Adrenal gland (tissue), 12 donors: ENCODE results near the gene SMIM28. TPM values are rescaled to one million over a fixed set of nuclear protein-coding genes. Genes with fewer than 3 reads are reported as not detected.

Source experiments
- DNase-seq, 7 donors: peaks; one replicate each; pipeline ENCODE4 v3.0.0-alpha.2; 2019 to 2020
- H3K27ac ChIP-seq, 5 donors: fragments of 200-600 bp; sonication (generic) in 4 of 5; 1 replicate in 3 of 5; 2 replicates in 2 of 5; pipeline versions ENCODE4 v1.5.1 to v1.8.0; 2016 to 2020; ENCODE audit warnings: mild to moderate bottlenecking in 1 of 5
- H3K27me3 ChIP-seq: fragments of 200-600 bp; 2 replicates; pipeline ENCODE4 v1.8.0; 2021
- H3K36me3 ChIP-seq, 2 donors: fragments of 200-600 bp; replicated peaks in 1 of 2; 1 replicate in 1 of 2; 2 replicates in 1 of 2; pipeline versions ENCODE4 v1.5.1 to v1.8.0; 2018 to 2022
- H3K4me1 ChIP-seq, 2 donors: fragments of 200-600 bp; replicated peaks in 1 of 2; 1 replicate in 1 of 2; 2 replicates in 1 of 2; pipeline versions ENCODE4 v1.5.1 to v1.8.0; 2018 to 2021
- H3K4me3 ChIP-seq, 4 donors: fragments of 200-600 bp; sonication (generic) in 3 of 4; one replicate each; pipeline ENCODE4 v1.5.1; 2016 to 2018
- H3K9me3 ChIP-seq, 3 donors: fragments of 200-600 bp; sonication (generic) in 1 of 3; replicated peaks in 1 of 3; 1 replicate in 2 of 3; 2 replicates in 1 of 3; pipeline versions ENCODE4 v1.5.1 to v1.8.0; 2016 to 2021
- POLR2A ChIP-seq, 2 donors: fragments of 450-650 bp; IDR thresholded peaks; one replicate each; pipeline ENCODE4 v1.6.1; 2017; ENCODE audit warnings: antibody characterized with exemption in 2 of 2, mild to moderate bottlenecking in 2 of 2, moderate library complexity in 1 of 2
- WGBS, 4 donors: extraction: QIAGEN DNeasy Blood & Tissue Kit in 2 of 4; methylation state at CpG; one replicate each; pipeline versions ENCODE4 v1.1.5 to v1.1.7; 2013 to 2017; 5-methylcytosine and 5-hydroxymethylcytosine counted together
- intact Hi-C, 2 donors: fragments of 100-400 bp; cut with DNase I; formaldehyde crosslinking; loops; one replicate each; pipeline versions ENCODE4 v1.14.1 to v1.15.0; 2022 to 2023
- polyA plus RNA-seq, 3 donors: library from polyadenylated mRNA; stranded (reverse); fragments of 200-250 nt in 2 of 3; fragments of 350-450 nt in 1 of 3; fragmentation: Illumina TruSeq in 1 of 3; extraction: RNeasy Lipid Tissue Mini Kit (QIAGEN cat#74804) in 1 of 3; gene quantifications; one replicate each; pipeline ENCODE4 v1.2.3, GENCODE V29; 2013 to 2014
- small RNA-seq, 2 donors: library from RNA; depleted of rRNA; stranded (forward); fragments of <200 nt; gene quantifications; one replicate each; pipeline ENCODE3, GENCODE V24; 2016
- total RNA-seq, 9 donors: library from RNA; depleted of rRNA in 4 of 9; stranded (reverse); fragments of >200 nt in 4 of 9; fragments of 120-200 nt in 1 of 9; fragmentation: NEBNext Ultra II Directional in 1 of 9; extraction: Animal tissue kit (Norgen Biotek cat#: 25700) in 1 of 9; gene quantifications; one replicate each; pipeline versions ENCODE4 v1.1.0 to v1.2.4, GENCODE V29; 2013 to 2023
- TF ChIP-seq, protein P1 (sequence below), 6 experiments: fragments of 450-650 bp in 4 of 6; fragments of 200-600 bp in 2 of 6; sonication (generic) in 1 of 6; IDR thresholded peaks; 1 replicate in 5 of 6; 2 replicates in 1 of 6; pipeline versions ENCODE4 v1.5.1 to v1.8.0; 2016 to 2021; ENCODE audit warnings: antibody characterized with exemption in 6 of 6, mild to moderate bottlenecking in 2 of 6, moderate library complexity in 1 of 6
- donor health status: healthy with polysubstance abuse.
- donor health status: Bipolar disorder and iron deficiency.
- donor health status: DM: yes; HTN: yes; CAD: no.
- donor health status: DM: no; HTN: no; CAD: no.
- donor health status: DM: no; HTN: no; CAD: no.
- donor health status: DM: yes; HTN: yes; CAD: no.

The SMIM28 gene
- total and polyA plus RNA-seq, 12 donors = not detected

DNA sequence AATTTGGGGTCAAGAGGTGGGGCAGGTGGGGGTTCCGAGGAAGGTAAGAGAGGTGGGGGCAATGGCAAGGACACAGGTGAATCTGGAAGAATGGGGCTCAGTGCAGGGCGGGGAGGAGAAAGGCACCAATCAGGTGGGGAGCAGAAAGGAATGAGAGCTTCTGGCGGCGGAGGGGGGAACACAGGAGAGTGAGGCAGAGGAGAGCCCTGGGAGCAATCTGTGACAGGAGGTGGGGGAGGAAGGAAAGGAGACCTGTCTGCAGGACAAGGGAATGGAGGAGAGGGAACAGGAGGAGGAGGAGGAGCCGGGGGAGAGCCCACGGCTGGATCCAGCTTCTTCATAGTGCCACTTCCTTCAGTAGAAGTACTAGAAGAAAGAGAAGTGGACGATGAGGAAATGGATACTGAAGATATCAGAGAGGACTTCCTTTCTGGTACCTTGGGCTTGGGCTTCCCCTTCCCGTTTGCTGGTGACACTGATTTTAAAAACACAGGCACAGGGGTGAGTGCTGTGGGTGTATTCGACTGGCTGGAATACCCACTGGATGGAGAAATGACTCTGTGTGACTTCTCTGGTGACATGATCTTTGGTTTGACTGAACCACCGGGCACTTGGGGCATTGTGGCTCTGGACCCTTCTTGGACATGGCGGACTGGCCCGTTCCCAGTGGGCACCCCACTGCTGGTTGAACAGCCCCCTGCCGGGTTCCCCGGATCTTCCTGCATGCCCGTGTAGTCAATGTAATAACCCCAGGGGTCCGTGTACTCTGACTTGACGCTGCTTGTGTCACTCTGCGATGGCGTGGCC, 53.8 kb downstream of the SMIM28 start:
- peaks cover 0 to 5% of the 10 kb centered on the region in 2 donors for H3K4me1 ChIP-seq
- no peak overlapping the region for H3K27ac ChIP-seq
- TF ChIP-seq, protein P1, sequence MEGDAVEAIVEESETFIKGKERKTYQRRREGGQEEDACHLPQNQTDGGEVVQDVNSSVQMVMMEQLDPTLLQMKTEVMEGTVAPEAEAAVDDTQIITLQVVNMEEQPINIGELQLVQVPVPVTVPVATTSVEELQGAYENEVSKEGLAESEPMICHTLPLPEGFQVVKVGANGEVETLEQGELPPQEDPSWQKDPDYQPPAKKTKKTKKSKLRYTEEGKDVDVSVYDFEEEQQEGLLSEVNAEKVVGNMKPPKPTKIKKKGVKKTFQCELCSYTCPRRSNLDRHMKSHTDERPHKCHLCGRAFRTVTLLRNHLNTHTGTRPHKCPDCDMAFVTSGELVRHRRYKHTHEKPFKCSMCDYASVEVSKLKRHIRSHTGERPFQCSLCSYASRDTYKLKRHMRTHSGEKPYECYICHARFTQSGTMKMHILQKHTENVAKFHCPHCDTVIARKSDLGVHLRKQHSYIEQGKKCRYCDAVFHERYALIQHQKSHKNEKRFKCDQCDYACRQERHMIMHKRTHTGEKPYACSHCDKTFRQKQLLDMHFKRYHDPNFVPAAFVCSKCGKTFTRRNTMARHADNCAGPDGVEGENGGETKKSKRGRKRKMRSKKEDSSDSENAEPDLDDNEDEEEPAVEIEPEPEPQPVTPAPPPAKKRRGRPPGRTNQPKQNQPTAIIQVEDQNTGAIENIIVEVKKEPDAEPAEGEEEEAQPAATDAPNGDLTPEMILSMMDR (IDR thresholded peaks at IDR 0.05) = no peak
- TF ChIP-seq POLR2A (IDR thresholded peaks at IDR 0.05) = no peak
- no peaks in the 10 kb centered on the region for H3K27me3 ChIP-seq
- H3K36me3 ChIP-seq = no peaks in the 10 kb centered on the region
- no peaks in the 10 kb centered on the region for H3K9me3 ChIP-seq
- DNase-seq = peak in 1 of 7 donors; percentile 16
- 76 to 86% (median 80%) methylated on average over 10 to 19 of the region's 19 CpGs for WGBS, 4 donors
- no peak overlapping the region for H3K4me3 ChIP-seq
- intact Hi-C loops = loop anchor here in 1 of 2 donors (2.0 kb wide), 1 partner anchor 159 kb away; no protein-coding TSS in a partner anchor

- Histone ChIP-seq H3K4me3 (no peak overlapping the region), H3K36me3 (no peaks in the 10 kb centered on the region), H3K4me1 (peaks cover 0 to 5% of the 10 kb centered on the region in 2 donors), H3K27me3 (no peaks in the 10 kb centered on the region), H3K9me3 (no peaks in the 10 kb centered on the region), H3K27ac (no peak overlapping the region)
- TF ChIP-seq, protein P1 (IDR thresholded peaks at IDR 0.05) = no peak
- TF ChIP-seq POLR2A (IDR thresholded peaks at IDR 0.05) = no peak
- intact Hi-C loops = no loop called here
- no peak for DNase-seq
- 91% methylated on average over 4 to 11 of the region's 11 CpGs; no CpG with 5 or more reads in 1 of the 4 donors for WGBS, 4 donors
Observed at GRCh38 chr6:138432063-138432356, 54.3 kb downstream of the SMIM28 start.

Small RNAs within 50 kb of the gene (small RNA-seq; reads per million reads assigned to genes)
- 0 reads per million in 2 donors for gene AL031003.1

Other genes with a start within 250 kb of the SMIM28 start
- gene ARFGEF3, start 216.0 kb upstream of the SMIM28 start, total RNA-seq = 10 to 100 TPM in 1 of 9 donors, 1 to 10 TPM in 2, under 1 TPM in 5, not detected in 1; 0.06 to 10.9 (median 0.71) TPM
- gene ARFGEF3, start 216.0 kb upstream of the SMIM28 start, polyA plus RNA-seq = 1 to 10 TPM in 2 of 3 donors, under 1 TPM in 1; 0.91 to 7.2 (median 3.3) TPM
- not detected for gene PBOV1, start 159.4 kb upstream of the SMIM28 start, total RNA-seq
- not detected for gene PBOV1, start 159.4 kb upstream of the SMIM28 start, polyA plus RNA-seq
- 10 to 100 TPM; 22.3 to 76.9 (median 50.1) TPM for gene HEBP2, start 26.3 kb downstream of the SMIM28 start, total RNA-seq
- gene HEBP2, start 26.3 kb downstream of the SMIM28 start, polyA plus RNA-seq = 10 to 100 TPM; 33.9 to 55.9 (median 49.6) TPM
- gene NHSL1, start 121.6 kb downstream of the SMIM28 start, total RNA-seq = 10 to 100 TPM in 3 of 9 donors, 1 to 10 TPM in 6; 3.1 to 12.7 (median 8.0) TPM
- 1 to 10 TPM; 1.2 to 3.8 (median 1.5) TPM for gene NHSL1, start 121.6 kb downstream of the SMIM28 start, polyA plus RNA-seq